HPDE6-E6E7 (cell line): ENCODE results near the gene POLR3B.
"Not testable (repeated sequence)": the region's sequence is repeated elsewhere in the genome, so short reads cannot be mapped to it uniquely, and the experiment has no call there.

Experiments
- DNase-seq: peaks from one replicate; pipeline ENCODE4 v3.0.0; 2011; ENCODE audit warnings: missing footprints; ENCODE audit errors: extremely low spot score

The POLR3B gene

GRCh38 chr12:106459534-106459933 lies 102.0 kb downstream of the POLR3B start:
- no peak for DNase-seq

- no peak for DNase-seq
Observed at GRCh38 chr12:106461730-106462129, 104.2 kb downstream of the POLR3B start.

GRCh38 chr12:106465605-106466004 lies 108.1 kb downstream of the POLR3B start:
- not testable (repeated sequence) for DNase-seq

DNA sequence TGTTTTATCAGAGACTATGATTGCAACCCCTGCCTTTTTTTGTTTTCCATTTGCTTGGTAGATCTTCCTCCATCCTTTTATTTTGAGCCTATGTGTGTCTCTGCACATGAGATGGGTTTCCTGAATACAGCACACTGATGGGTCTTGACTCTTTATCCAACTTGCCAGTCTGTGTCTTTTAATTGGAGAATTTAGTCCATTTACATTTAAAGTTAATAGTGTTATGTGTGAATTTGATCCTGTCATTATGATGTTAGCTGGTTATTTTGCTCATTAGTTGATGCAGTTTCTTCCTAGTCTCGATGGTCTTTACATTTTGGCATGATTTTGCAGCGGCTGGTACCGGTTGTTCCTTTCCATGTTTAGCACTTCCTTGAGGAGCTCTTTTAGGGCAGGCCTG lies 118.1 kb downstream of the POLR3B start:
- DNase-seq: not testable (repeated sequence)

- DNase-seq: not testable (repeated sequence)
Observed at GRCh38 chr12:106477627-106478026, 120.1 kb downstream of the POLR3B start.

DNA sequence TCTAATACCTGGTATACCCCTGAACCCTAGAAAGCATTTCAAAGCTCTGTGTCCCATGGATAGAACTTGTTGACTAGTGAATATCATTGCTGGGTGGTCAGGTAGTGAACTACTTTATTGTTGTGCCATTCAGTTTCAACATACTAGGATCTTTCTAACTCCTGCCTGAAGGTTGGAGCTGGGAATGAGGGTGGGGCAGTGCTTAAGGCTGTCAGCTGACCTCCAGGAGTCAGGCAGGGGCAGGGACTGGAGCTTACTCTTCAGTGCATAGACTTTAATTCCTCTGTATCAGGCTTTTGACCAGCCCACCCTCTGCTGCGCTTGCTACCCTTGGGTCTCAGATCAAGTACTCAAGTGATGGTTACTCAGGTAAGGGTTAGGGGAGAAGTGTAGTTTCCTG lies 122.7 kb downstream of the POLR3B start:
- peak; percentile 10 for DNase-seq

- DNase-seq: no peak
Observed at GRCh38 chr12:106481246-106481645, 123.7 kb downstream of the POLR3B start.

GRCh38 chr12:106487664-106488063 lies 130.1 kb downstream of the POLR3B start:
- DNase-seq: no peak

DNA sequence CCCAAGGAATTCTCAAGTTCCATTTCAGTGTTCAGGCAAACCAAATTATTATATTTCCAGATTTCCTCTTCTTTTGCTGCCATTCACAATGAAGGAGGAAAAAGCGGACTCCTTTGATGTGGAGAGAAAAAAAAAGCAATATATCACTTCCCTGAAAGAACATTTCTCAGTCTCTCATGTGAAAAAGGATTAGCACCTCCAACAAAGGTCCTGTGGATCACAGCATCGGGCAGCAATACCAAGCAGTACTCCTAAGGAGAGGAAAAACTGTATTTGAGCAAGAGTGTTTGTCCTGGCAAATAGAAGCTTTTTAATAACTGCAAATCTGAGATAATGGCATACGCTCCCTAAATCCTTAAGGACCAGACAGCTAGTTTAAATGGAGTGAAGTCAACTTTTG lies 131.3 kb downstream of the POLR3B start:
- no peak for DNase-seq

GRCh38 chr12:106490264-106490663 lies 132.7 kb downstream of the POLR3B start:
- no peak for DNase-seq

DNA sequence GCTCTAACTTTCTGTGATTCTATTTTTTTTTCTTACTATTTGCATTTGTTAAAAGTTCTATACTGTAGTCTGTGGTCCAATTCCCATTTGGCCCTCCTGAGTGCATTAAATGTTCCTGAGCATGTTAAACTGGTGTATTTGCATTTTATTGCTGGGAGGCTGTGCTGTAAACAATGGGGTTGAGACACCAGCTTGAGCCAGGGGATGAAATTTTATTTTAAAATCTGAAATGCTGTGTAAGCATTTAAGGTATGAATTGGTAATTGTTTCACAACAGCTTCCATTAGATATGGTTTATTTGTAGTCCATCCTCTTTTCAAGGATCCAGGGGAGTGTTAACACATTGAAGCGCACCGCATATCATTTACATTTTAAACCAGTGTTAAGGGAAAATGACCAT lies 135.3 kb downstream of the POLR3B start:
- no peak for DNase-seq

DNA sequence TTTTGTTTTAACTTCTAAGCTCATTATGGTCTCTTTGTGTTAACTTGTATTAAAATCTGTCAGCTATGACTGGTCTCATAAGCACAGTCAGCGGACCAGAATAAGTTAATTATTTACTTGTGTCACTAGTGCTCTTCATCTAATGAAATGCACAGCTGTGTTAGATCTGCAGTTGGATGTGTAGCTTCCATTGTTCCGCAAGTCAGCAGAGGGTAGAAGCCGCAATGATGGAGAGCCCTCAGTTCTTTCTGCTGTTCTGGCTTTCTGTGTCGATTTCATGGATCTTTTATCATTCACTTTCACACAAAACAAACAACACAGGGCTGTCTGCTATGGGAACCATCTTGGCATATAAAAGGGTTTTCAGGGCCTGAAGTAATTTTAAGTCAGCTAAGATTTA lies 136.0 kb downstream of the POLR3B start:
- DNase-seq: no peak

DNA sequence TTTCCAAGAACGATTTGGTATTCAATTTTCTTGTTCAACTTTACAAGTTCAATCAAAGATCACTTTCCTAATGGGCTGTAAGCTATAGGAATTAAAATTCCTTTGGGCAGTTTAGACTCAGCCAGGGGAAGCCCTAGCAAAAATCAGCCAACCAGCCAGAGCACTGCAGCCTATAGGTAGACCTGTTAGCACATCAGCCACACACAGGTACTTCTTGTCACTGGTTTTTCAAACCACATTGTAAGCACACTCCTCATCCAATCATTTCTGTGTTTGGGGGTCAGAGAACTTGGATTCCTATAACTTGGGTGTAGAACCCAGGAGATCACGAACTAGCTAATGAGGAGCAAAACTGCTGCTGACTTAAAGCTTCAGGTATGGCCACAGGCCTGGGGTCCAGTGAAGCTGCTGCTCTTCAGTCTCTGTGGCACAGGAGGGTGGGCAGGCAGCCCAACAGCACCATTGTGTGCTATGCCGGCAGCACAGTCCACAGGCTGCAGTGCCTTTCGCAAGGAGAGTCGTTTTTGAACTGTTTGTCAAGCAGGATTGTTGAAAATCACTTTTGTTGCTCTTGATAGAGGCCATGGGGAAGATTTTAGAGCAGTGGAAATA lies 137.9 kb downstream of the POLR3B start:
- no peak for DNase-seq

DNA sequence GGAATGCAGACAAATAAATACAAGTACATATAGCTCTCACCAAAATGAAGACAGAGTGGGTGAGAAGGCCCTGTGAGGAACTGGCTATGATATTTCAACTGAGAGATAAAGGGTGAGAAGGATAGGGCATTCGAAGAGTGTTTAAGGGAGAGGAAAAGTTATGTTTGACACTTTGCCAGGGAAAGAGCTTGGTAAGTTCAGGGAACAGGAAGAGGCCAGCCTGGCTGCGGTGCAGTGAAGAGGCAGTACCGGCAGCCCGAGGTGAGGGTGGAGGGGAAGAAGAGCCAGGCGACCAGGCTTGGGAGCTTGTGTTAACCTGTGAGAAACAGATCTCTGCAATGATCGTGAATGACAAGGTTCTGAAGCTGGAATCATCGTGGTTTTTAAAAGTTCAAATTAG lies 140.5 kb downstream of the POLR3B start:
- no peak for DNase-seq

DNA sequence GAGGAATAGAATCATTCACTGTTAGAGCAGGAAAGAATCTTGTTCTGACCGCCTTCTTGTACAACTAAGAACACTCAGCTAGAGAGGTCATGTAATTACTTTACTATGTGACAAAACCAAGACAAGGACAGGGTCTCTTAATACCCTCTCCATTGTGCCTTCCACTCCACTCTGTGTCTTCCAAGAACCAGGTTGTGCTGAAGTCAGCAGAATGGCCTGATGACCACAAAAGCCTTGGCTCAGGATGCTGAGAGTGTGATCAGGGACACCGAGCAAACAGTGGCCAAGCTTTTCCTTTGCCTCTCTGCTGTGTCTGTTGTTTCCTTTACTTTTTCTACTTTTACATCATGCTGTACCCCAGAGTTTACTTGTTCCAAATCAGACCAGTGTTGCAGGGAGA lies 142.1 kb downstream of the POLR3B start:
- DNase-seq: no peak

DNA sequence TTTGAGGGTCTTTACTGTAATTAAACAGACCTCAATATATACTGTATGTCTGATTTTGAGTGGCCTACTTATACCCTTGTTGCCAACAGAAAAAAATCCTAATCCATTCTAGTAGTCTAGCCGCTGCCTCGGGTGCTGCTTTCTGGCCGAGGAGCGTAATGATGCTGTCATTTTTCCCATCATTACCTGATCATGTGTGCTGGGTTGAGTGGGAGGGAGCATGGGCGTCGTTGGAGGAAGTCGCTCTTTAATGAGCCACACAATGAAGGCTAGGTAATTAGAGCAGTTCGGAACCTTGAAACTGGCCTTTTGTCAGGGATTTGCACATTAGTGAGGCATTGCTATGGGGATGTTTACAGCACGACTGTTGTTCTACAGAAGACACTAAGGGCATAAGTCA lies 149.1 kb downstream of the POLR3B start:
- DNase-seq: no peak

GRCh38 chr12:106508966-106509365 lies 151.4 kb downstream of the POLR3B start:
- no peak for DNase-seq

- DNase-seq: no peak
Observed at GRCh38 chr12:106511365-106511764, 153.8 kb downstream of the POLR3B start.

- no peak for DNase-seq
Observed at GRCh38 chr12:106517314-106517713, 159.8 kb downstream of the POLR3B start.

DNA sequence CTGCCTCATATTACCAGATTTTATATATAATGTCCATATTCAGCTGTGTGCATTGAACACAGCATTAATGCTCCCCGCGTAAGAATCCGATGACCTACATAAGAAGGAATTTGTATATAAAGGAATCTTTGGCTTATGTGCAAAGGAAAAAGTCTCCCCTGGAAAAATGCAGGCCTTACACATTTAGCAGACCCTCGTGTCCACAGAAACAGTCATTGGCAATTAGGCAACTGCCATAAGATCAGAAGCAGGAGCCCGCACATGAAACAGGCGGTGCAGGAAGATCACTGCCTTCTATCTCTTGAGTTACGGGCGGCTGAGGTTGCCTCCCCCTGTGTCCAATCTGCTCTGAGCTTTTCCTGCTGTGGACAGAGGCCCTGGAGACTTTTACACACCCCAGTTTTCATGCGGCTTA lies 162.1 kb downstream of the POLR3B start:
- DNase-seq: no peak

- no peak for DNase-seq
Observed at GRCh38 chr12:106521901-106522300, 164.4 kb downstream of the POLR3B start.

GRCh38 chr12:106522708-106523107 lies 165.2 kb downstream of the POLR3B start:
- DNase-seq: no peak

- no peak for DNase-seq
Observed at GRCh38 chr12:106527356-106527755, 169.8 kb downstream of the POLR3B start.

- DNase-seq: no peak
Observed at GRCh38 chr12:106541201-106541600, 183.7 kb downstream of the POLR3B start.
